ENCODE results near the gene CHPF2. TPM values are rescaled to one million over a fixed set of nuclear protein-coding genes. Genes with fewer than 3 reads are reported as not detected.

CHPF2 gene
- total and polyA plus RNA-seq, 2 of the 13 experiments (the other 11 are each of a cell fraction or from before 2014, with no cell fraction given), result 15.4 to 21.5 TPM

DNA sequence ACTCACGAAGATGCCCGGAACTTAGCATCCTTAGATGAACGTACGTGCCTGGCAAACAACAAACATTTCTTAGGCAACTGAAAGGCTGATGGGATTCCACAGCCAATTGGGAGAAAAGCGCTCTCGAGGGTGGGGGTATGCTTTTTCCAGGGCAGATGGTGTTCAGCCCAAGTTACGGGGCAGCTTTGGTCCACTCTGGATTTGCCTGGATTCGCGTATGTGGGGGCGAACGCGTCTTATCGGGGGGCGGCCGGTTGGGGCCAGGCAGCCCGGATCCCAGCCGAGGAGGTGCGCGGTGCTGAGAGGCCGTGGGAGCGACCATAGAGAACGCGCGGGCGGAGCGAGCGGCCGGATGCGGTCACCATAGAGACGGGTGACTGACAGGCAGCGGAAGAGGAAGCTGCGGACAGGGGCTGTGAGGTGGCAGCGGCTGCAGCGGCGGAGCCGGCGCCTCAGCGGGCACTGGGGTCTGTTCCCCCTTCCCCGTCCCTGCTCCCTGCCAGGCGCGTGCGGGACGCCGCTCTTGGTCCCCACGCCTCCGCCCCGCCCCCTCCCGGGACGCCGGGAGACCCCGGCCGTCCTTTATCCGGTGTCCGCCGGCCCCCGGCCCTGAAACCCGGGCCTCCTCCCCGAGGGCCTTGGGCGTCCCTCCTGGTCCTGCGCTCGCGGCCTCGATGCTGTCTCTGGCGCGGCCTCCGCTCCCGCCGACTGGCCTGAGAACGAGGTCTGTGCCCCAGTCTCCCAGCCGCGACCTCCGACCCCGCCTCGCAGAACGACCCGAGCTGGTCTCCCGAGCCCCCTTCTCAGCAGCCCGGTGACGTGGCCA is at the start of gene CHPF2 (continued):
- TF ChIP-seq YY1 (IDR thresholded peaks at IDR 0.05; ENCODE audit: insufficient read depth, insufficient replicate concordance, low read depth, low read length) (peak; percentile 61), ZFP36L1 (CRISPR knock-in tag; IDR thresholded peaks at IDR 0.05) (peak; percentile 37; the same call in 1 of the 2 replicates), TAF1 (CRISPR knock-in tag; IDR thresholded peaks at IDR 0.05) (peak; percentile 82), POLR2G (IDR thresholded peaks at IDR 0.05; ENCODE audit: low read depth, low read length) (peak; percentile 78), ZSCAN31 (CRISPR knock-in tag; IDR thresholded peaks at IDR 0.05; ENCODE audit: low read depth) (peak; percentile 70; the same call in 1 of the 2 replicates), GATAD2A (CRISPR knock-in tag; IDR thresholded peaks at IDR 0.05) (0 out of 2 replicates have a peak, but pooled peaks have one; percentile 16), KLF11 (CRISPR knock-in tag; IDR thresholded peaks at IDR 0.05) (peak; percentile 70; the same call in 1 of the 2 replicates), CCDC6 (CRISPR knock-in tag; IDR thresholded peaks at IDR 0.05) (no peak; the same call in 1 of the 2 replicates), MEIS1 (CRISPR knock-in tag; IDR thresholded peaks at IDR 0.05; ENCODE audit: borderline replicate concordance) (peak; percentile 48; the same call in 1 of the 2 replicates), ZNF143 (CRISPR knock-in tag; IDR thresholded peaks at IDR 0.05) (peak; percentile 65), ZNF3 (CRISPR knock-in tag; IDR thresholded peaks at IDR 0.05) (no peak), MXD4 (CRISPR knock-in tag; IDR thresholded peaks at IDR 0.05) (peak; percentile 59; the same call in 1 of the 2 replicates), ZNF577 (CRISPR knock-in tag; IDR thresholded peaks at IDR 0.05; ENCODE audit: borderline replicate concordance, low read depth) (no peak), ZFP1 (CRISPR knock-in tag; IDR thresholded peaks at IDR 0.05) (0 out of 2 replicates have a peak, but pooled peaks have one; percentile 29), MXI1 (IDR thresholded peaks at IDR 0.05; ENCODE audit: borderline replicate concordance, low read depth, low read length) (peak; percentile 76; the same call in 2 of the 3 replicates)
- TF ChIP-seq, protein P1, sequence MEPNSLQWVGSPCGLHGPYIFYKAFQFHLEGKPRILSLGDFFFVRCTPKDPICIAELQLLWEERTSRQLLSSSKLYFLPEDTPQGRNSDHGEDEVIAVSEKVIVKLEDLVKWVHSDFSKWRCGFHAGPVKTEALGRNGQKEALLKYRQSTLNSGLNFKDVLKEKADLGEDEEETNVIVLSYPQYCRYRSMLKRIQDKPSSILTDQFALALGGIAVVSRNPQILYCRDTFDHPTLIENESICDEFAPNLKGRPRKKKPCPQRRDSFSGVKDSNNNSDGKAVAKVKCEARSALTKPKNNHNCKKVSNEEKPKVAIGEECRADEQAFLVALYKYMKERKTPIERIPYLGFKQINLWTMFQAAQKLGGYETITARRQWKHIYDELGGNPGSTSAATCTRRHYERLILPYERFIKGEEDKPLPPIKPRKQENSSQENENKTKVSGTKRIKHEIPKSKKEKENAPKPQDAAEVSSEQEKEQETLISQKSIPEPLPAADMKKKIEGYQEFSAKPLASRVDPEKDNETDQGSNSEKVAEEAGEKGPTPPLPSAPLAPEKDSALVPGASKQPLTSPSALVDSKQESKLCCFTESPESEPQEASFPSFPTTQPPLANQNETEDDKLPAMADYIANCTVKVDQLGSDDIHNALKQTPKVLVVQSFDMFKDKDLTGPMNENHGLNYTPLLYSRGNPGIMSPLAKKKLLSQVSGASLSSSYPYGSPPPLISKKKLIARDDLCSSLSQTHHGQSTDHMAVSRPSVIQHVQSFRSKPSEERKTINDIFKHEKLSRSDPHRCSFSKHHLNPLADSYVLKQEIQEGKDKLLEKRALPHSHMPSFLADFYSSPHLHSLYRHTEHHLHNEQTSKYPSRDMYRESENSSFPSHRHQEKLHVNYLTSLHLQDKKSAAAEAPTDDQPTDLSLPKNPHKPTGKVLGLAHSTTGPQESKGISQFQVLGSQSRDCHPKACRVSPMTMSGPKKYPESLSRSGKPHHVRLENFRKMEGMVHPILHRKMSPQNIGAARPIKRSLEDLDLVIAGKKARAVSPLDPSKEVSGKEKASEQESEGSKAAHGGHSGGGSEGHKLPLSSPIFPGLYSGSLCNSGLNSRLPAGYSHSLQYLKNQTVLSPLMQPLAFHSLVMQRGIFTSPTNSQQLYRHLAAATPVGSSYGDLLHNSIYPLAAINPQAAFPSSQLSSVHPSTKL (CRISPR knock-in tag; IDR thresholded peaks at IDR 0.05), result peak; percentile 34
- TF ChIP-seq, protein P2, sequence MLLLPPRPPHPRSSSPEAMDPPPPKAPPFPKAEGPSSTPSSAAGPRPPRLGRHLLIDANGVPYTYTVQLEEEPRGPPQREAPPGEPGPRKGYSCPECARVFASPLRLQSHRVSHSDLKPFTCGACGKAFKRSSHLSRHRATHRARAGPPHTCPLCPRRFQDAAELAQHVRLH (CRISPR knock-in tag; IDR thresholded peaks at IDR 0.05; ENCODE audit: borderline replicate concordance, low read depth), result peak; percentile 48; the same call in 1 of the 2 replicates
- TF ChIP-seq, protein P3, sequence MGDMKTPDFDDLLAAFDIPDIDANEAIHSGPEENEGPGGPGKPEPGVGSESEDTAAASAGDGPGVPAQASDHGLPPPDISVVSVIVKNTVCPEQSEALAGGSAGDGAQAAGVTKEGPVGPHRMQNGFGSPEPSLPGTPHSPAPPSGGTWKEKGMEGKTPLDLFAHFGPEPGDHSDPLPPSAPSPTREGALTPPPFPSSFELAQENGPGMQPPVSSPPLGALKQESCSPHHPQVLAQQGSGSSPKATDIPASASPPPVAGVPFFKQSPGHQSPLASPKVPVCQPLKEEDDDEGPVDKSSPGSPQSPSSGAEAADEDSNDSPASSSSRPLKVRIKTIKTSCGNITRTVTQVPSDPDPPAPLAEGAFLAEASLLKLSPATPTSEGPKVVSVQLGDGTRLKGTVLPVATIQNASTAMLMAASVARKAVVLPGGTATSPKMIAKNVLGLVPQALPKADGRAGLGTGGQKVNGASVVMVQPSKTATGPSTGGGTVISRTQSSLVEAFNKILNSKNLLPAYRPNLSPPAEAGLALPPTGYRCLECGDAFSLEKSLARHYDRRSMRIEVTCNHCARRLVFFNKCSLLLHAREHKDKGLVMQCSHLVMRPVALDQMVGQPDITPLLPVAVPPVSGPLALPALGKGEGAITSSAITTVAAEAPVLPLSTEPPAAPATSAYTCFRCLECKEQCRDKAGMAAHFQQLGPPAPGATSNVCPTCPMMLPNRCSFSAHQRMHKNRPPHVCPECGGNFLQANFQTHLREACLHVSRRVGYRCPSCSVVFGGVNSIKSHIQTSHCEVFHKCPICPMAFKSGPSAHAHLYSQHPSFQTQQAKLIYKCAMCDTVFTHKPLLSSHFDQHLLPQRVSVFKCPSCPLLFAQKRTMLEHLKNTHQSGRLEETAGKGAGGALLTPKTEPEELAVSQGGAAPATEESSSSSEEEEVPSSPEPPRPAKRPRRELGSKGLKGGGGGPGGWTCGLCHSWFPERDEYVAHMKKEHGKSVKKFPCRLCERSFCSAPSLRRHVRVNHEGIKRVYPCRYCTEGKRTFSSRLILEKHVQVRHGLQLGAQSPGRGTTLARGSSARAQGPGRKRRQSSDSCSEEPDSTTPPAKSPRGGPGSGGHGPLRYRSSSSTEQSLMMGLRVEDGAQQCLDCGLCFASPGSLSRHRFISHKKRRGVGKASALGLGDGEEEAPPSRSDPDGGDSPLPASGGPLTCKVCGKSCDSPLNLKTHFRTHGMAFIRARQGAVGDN (CRISPR knock-in tag; IDR thresholded peaks at IDR 0.05), result peak; percentile 70
- TF ChIP-seq, protein P4, sequence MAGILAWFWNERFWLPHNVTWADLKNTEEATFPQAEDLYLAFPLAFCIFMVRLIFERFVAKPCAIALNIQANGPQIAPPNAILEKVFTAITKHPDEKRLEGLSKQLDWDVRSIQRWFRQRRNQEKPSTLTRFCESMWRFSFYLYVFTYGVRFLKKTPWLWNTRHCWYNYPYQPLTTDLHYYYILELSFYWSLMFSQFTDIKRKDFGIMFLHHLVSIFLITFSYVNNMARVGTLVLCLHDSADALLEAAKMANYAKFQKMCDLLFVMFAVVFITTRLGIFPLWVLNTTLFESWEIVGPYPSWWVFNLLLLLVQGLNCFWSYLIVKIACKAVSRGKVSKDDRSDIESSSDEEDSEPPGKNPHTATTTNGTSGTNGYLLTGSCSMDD (CRISPR knock-in tag; IDR thresholded peaks at IDR 0.05), result no peak

Data from HepG2 (cell line).